HepG2 (cell line): ENCODE results near the gene MISP3. TPM values are rescaled to one million over a fixed set of nuclear protein-coding genes. Genes with fewer than 3 reads are reported as not detected.

Experiments used
- ADNP ChIP-seq: sonication (generic); formaldehyde crosslinking; IDR thresholded peaks from 2 replicates; pipeline ENCODE4 v1.4.0; 2020; ENCODE audit warnings: missing genetic modification reagents
- ATAD3A ChIP-seq: sonication (generic); formaldehyde crosslinking; IDR thresholded peaks from 2 replicates; pipeline ENCODE4 v1.4.0; 2020; ENCODE audit warnings: missing genetic modification reagents
- FOXJ3 ChIP-seq: sonication (generic); formaldehyde crosslinking; IDR thresholded peaks from 2 replicates; pipeline ENCODE4 v1.4.0; 2020; ENCODE audit warnings: missing genetic modification reagents, mild to moderate bottlenecking, borderline replicate concordance
- HDAC1 ChIP-seq: sonication (generic); formaldehyde crosslinking; IDR thresholded peaks from 2 replicates; pipeline ENCODE4 v1.5.1; 2020; ENCODE audit warnings: mild to moderate bottlenecking, missing genetic modification reagents
- HIVEP1 ChIP-seq: sonication (generic); formaldehyde crosslinking; IDR thresholded peaks from 2 replicates; pipeline ENCODE4 v1.4.0; 2020; ENCODE audit warnings: mild to moderate bottlenecking, missing genetic modification reagents
- KLF13 ChIP-seq: sonication (generic); formaldehyde crosslinking; IDR thresholded peaks from 2 replicates; pipeline ENCODE4 v1.4.0; 2020; ENCODE audit warnings: mild to moderate bottlenecking, missing genetic modification reagents
- MAZ ChIP-seq, 2 experiments: sonication (generic) in 1 of 2; formaldehyde crosslinking in 1 of 2; IDR thresholded peaks; 2 replicates each; pipeline versions ENCODE4 v1.5.0 to v1.6.1; 2012 to 2020; ENCODE audit warnings: low read depth in 2 of 2, mild to moderate bottlenecking in 2 of 2, borderline replicate concordance in 1 of 2, improper control_type of control experiment in 1 of 2, low read length in 1 of 2, missing genetic modification reagents in 1 of 2, moderate library complexity in 1 of 2
- MEIS2 ChIP-seq: sonication (generic); formaldehyde crosslinking; IDR thresholded peaks from 2 replicates; pipeline ENCODE4 v1.9.0; 2021; ENCODE audit warnings: mild to moderate bottlenecking, missing genetic modification reagents
- PHF21A ChIP-seq: sonication (generic); formaldehyde crosslinking; IDR thresholded peaks from 2 replicates; pipeline ENCODE4 v1.5.0; 2020; ENCODE audit warnings: mild to moderate bottlenecking, missing genetic modification reagents
- SMYD3 ChIP-seq: sonication (generic); formaldehyde crosslinking; IDR thresholded peaks from 2 replicates; pipeline ENCODE4 v1.8.1; 2023; ENCODE audit warnings: mild to moderate bottlenecking, missing genetic modification reagents
- SP2 ChIP-seq: sonication (generic); formaldehyde crosslinking; IDR thresholded peaks from 2 replicates; pipeline ENCODE4 v1.5.1; 2020; ENCODE audit warnings: mild to moderate bottlenecking, missing genetic modification reagents
- SRF ChIP-seq: IDR thresholded peaks from 2 replicates; pipeline ENCODE4 v1.6.1; 2011; ENCODE audit warnings: mild to moderate bottlenecking, low read depth, low read length, moderate library complexity
- ZBTB21 ChIP-seq: sonication (generic); formaldehyde crosslinking; IDR thresholded peaks from 2 replicates; pipeline ENCODE4 v1.4.0; 2020; ENCODE audit warnings: missing genetic modification reagents
- ZKSCAN8 ChIP-seq: IDR thresholded peaks from 2 replicates; pipeline ENCODE4 v1.6.1; 2016; ENCODE audit warnings: borderline replicate concordance, missing genetic modification reagents, missing compliant biosample characterization
- ZMYM3 ChIP-seq: sonication (generic); formaldehyde crosslinking; IDR thresholded peaks from 2 replicates; pipeline ENCODE4 v1.5.1; 2020; ENCODE audit warnings: mild to moderate bottlenecking, missing genetic modification reagents
- ZNF136 ChIP-seq: sonication (generic); formaldehyde crosslinking; IDR thresholded peaks from 2 replicates; pipeline ENCODE4 v1.8.1; 2022; ENCODE audit warnings: low read depth, mild to moderate bottlenecking, moderate library complexity, missing genetic modification reagents
- ZNF530 ChIP-seq: sonication (generic); formaldehyde crosslinking; IDR thresholded peaks from 2 replicates; pipeline ENCODE4 v1.5.0; 2020; ENCODE audit warnings: low read depth, mild to moderate bottlenecking, missing genetic modification reagents
- ZNF549 ChIP-seq: sonication (generic); formaldehyde crosslinking; IDR thresholded peaks from 2 replicates; pipeline ENCODE4 v1.5.0; 2020; ENCODE audit warnings: missing genetic modification reagents
- polyA plus RNA-seq, 8 experiments: library from polyadenylated mRNA; depleted of rRNA in 3 of 8; stranded (reverse) in 7 of 8; unstranded in 1 of 8; fragments of >200 nt; fragmentation: Illumina TruSeq in 4 of 8; extraction: Trizol in 4 of 8; gene quantifications; 2 replicates each; pipeline versions ENCODE4 v1.2.1 to v1.2.3, GENCODE V29; 2011 to 2016; ENCODE audit warnings: low read depth in 4 of 8, missing spikeins in 1 of 8, mixed read lengths in 1 of 8; ENCODE audit not compliant: insufficient read depth in 1 of 8
- total RNA-seq, 5 experiments: library from RNA; depleted of rRNA; stranded (reverse); fragments of >200 nt; fragmentation: Illumina TruSeq; extraction: Trizol; gene quantifications; 2 replicates each; pipeline ENCODE4 v1.2.3, GENCODE V29; 2016; ENCODE audit warnings: low read depth in 1 of 5
- TF ChIP-seq, protein P1 (sequence below): IDR thresholded peaks from 2 replicates; pipeline ENCODE4 v1.6.1; 2016
- TF ChIP-seq, protein P2 (sequence below): sonication (generic); formaldehyde crosslinking; IDR thresholded peaks from 2 replicates; pipeline ENCODE4 v1.5.1; 2020; ENCODE audit warnings: missing genetic modification reagents, mild to moderate bottlenecking, borderline replicate concordance
- TF ChIP-seq, protein P3 (sequence below): sonication (generic); formaldehyde crosslinking; conservative IDR thresholded peaks from 2 replicates; pipeline ENCODE4 v1.8.0; 2022; ENCODE audit warnings: missing genetic modification reagents
- TF ChIP-seq, protein P4 (sequence below): IDR thresholded peaks from 2 replicates; pipeline ENCODE4 v1.6.1; 2016; ENCODE audit warnings: mild to moderate bottlenecking

MISP3 gene
- total and polyA plus RNA-seq, 2 of the 13 experiments (the other 11 are each of a cell fraction or from before 2014, with no cell fraction given) = 2.5 to 5.4 TPM

DNA sequence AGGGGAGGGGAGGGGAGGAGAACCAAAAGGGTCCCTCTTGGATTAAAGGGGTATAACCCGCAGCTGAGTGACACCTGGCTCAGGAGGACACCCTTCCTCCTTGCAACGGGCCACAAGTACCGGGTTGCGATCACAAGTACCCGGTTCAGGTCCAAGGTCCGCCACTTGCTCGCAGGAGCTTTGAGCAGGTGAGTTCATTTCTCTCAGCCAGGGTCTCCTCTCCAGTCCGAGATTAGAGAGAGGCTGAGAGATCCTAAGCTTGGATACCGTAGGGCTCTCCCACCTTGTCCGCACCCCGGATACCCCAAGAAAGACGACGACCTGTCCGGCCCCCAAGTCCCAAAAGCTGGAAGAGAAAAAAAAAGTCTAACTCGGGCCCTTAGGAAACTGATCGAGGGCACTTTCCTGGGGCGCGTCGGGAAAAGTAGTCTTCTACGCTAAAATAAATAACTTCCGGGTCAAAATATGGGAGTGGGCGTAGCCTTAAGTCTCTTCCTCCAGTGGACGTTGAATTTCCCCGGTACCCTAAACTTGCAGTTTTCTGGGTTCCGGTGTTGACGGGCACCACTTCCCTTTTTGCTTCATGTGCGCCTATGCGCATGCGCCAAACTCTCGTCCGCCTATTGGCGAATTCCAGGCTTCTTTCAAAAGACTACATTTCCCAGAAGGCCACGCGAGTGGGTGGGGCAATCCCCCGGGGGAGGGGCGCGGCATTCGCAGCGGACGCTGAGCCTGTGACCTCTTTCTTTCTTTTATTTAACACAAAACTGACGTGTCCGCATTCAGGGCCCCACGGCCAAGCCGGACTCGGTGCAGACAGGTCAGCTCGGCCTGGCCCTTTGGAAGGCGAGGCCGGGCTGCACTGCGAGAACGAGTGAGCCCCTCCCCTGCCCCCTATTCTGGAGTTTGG lies 8.6 kb downstream of the MISP3 start (continued):
- TF ChIP-seq ADNP (CRISPR knock-in tag) (no peak), ZKSCAN8 (CRISPR knock-in tag) (peak; percentile 43; the same call in 1 of the 2 replicates), PHF21A (CRISPR knock-in tag) (peak; percentile 68), FOXJ3 (CRISPR knock-in tag) (no peak), ATAD3A (CRISPR knock-in tag) (no peak), KLF13 (CRISPR knock-in tag) (no peak), MEIS2 (CRISPR knock-in tag) (peak; percentile 54), SP2 (peak; percentile 88), MAZ (IDR thresholded peaks at IDR 0.05; ENCODE audit: borderline replicate concordance, low read depth, low read length) (peak; percentile 92), MAZ (CRISPR knock-in tag; IDR thresholded peaks at IDR 0.05; ENCODE audit: low read depth) (0 out of 2 replicates have a peak, but pooled peaks have one; percentile 30), ZNF136 (CRISPR knock-in tag) (no peak), ZNF530 (no peak), ZBTB21 (CRISPR knock-in tag) (no peak), HDAC1 (CRISPR knock-in tag) (0 out of 2 replicates have a peak, but pooled peaks have one; percentile 12), ZNF549 (CRISPR knock-in tag) (no peak), SMYD3 (CRISPR knock-in tag) (no peak), ZMYM3 (CRISPR knock-in tag) (no peak), HIVEP1 (CRISPR knock-in tag) (no peak), SRF (no peak)
- TF ChIP-seq, protein P1, sequence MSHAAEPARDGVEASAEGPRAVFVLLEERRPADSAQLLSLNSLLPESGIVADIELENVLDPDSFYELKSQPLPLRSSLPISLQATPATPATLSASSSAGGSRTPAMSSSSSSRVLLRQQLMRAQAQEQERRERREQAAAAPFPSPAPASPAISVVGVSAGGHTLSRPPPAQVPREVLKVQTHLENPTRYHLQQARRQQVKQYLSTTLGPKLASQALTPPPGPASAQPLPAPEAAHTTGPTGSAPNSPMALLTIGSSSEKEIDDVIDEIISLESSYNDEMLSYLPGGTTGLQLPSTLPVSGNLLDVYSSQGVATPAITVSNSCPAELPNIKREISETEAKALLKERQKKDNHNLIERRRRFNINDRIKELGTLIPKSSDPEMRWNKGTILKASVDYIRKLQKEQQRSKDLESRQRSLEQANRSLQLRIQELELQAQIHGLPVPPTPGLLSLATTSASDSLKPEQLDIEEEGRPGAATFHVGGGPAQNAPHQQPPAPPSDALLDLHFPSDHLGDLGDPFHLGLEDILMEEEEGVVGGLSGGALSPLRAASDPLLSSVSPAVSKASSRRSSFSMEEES (CRISPR knock-in tag) = no peak
- TF ChIP-seq, protein P2, sequence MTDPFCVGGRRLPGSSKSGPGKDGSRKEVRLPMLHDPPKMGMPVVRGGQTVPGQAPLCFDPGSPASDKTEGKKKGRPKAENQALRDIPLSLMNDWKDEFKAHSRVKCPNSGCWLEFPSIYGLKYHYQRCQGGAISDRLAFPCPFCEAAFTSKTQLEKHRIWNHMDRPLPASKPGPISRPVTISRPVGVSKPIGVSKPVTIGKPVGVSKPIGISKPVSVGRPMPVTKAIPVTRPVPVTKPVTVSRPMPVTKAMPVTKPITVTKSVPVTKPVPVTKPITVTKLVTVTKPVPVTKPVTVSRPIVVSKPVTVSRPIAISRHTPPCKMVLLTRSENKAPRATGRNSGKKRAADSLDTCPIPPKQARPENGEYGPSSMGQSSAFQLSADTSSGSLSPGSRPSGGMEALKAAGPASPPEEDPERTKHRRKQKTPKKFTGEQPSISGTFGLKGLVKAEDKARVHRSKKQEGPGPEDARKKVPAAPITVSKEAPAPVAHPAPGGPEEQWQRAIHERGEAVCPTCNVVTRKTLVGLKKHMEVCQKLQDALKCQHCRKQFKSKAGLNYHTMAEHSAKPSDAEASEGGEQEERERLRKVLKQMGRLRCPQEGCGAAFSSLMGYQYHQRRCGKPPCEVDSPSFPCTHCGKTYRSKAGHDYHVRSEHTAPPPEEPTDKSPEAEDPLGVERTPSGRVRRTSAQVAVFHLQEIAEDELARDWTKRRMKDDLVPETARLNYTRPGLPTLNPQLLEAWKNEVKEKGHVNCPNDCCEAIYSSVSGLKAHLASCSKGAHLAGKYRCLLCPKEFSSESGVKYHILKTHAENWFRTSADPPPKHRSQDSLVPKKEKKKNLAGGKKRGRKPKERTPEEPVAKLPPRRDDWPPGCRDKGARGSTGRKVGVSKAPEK (CRISPR knock-in tag) = no peak
- TF ChIP-seq, protein P3, sequence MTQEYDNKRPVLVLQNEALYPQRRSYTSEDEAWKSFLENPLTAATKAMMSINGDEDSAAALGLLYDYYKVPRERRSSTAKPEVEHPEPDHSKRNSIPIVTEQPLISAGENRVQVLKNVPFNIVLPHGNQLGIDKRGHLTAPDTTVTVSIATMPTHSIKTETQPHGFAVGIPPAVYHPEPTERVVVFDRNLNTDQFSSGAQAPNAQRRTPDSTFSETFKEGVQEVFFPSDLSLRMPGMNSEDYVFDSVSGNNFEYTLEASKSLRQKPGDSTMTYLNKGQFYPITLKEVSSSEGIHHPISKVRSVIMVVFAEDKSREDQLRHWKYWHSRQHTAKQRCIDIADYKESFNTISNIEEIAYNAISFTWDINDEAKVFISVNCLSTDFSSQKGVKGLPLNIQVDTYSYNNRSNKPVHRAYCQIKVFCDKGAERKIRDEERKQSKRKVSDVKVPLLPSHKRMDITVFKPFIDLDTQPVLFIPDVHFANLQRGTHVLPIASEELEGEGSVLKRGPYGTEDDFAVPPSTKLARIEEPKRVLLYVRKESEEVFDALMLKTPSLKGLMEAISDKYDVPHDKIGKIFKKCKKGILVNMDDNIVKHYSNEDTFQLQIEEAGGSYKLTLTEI = no peak
- TF ChIP-seq, protein P4, sequence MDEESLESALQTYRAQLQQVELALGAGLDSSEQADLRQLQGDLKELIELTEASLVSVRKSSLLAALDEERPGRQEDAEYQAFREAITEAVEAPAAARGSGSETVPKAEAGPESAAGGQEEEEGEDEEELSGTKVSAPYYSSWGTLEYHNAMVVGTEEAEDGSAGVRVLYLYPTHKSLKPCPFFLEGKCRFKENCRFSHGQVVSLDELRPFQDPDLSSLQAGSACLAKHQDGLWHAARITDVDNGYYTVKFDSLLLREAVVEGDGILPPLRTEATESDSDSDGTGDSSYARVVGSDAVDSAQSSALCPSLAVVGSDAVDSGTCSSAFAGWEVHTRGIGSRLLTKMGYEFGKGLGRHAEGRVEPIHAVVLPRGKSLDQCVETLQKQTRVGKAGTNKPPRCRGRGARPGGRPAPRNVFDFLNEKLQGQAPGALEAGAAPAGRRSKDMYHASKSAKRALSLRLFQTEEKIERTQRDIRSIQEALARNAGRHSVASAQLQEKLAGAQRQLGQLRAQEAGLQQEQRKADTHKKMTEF = peak; percentile 85
